C4-2B (cell line): ENCODE results near the gene MROH7.

Experiments used
- H3K27ac ChIP-seq: fragments of 450-650 bp; 2 replicates; pipeline ENCODE4 v1.5.1; 2017
- CTCF ChIP-seq: fragments of 450-650 bp; conservative IDR thresholded peaks from 2 replicates; pipeline ENCODE4 v1.5.1; 2017; ENCODE audit warnings: mild to moderate bottlenecking
- ZFX ChIP-seq: fragments of 450-650 bp; IDR thresholded peaks from 2 replicates; pipeline ENCODE4 v1.6.1; 2017

Gene MROH7

GRCh38 chr1:54754045-54754444 is 112.5 kb downstream of the MROH7 start:
- TF ChIP-seq ZFX (no peak), CTCF (no peak)
- no peak overlapping the region for H3K27ac ChIP-seq

DNA sequence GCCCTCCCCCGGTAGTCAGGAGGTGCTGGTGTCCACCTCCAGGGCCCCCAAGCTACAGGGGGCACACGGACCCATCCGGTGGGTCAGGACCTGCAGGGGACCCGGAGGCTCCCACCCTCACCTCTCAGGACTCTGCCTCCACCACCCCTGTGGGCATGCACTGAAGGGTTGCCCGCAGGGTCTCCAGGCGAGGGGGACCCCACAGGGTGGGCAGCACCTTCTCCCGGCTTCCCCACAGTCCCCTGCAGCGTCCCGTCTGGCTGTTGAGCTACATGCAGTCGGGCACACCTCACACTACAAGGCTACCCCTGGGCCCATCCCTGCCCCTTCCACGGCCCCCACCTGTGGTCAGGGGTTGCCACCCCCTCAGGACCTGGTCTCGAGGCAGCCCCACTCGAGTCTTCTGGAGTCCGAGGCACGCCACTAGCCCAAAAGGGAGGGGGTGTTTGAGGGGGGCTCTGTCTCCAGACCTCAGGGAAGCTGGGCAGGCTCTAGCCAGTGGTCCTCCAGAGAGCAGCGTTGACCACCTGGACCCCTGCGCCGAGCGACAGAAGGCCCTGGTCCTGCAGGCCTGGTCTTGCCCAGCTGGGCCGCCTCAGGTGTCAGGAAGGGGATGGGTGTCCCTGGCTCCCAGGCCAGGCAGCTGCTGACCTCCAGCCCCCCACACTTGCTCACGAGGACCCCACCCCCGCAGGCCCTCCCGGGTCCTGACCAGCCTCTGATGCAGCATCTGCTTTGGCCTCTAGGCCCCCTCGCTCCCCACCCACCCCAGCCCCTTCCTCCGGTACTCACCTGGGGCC is 113.1 kb downstream of the MROH7 start:
- H3K27ac ChIP-seq, result no peak overlapping the region
- no peak for TF ChIP-seq ZFX

DNA sequence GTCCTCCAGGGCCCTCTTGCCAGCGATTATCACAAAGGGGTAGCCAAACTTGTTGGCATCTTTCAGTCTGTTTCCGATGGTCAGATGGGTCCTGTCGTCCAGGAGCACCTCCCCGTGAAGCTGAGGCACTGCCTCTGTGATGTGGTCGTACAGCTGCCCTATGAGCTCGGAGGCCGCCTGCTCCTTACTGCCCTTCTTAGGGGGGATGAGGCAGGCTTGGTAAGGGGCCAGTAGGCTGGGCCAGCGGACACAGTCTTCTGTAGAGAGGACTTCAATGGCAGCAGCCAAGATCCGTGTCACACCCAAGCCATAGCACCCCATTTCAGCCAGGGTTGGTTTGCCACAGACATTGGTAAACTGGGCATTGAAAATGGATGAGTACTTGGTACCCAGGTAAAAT is 116.2 kb downstream of the MROH7 start:
- H3K27ac ChIP-seq, result no peak overlapping the region
- no peak for TF ChIP-seq CTCF
- no peak for TF ChIP-seq ZFX

- TF ChIP-seq ZFX, result no peak
- no peak for TF ChIP-seq CTCF
- H3K27ac ChIP-seq, result no peak overlapping the region
These were observed 117.2 kb downstream of the MROH7 start for GRCh38 chr1:54758678-54759348.
